Prostate gland (tissue), 2 donors: Measurements from ENCODE around the gene FMN1.

Experiments used
- CTCF ChIP-seq, 4 experiments: fragments of 200-600 bp in 2 of 4; fragments of 450-650 bp in 2 of 4; sonication (generic) in 2 of 4; IDR thresholded peaks; 1 replicate in 3 of 4; 2 replicates in 1 of 4; pipeline ENCODE4 v1.5.1; 2016 to 2019; ENCODE audit warnings: antibody characterized with exemption in 4 of 4, mild to moderate bottlenecking in 2 of 4, moderate library complexity in 2 of 4
- POLR2A ChIP-seq: fragments of 450-650 bp; IDR thresholded peaks from one replicate; pipeline ENCODE4 v1.6.1; 2016; ENCODE audit warnings: antibody characterized with exemption, mild to moderate bottlenecking

- TF ChIP-seq POLR2A (no peak), CTCF (IDR thresholded peaks at IDR 0.05) (no peak)
These were observed 202.8 kb downstream of the FMN1 start for GRCh38 chr15:32991619-32992111.
